ENCODE data around the gene RASL11B. TPM values are rescaled to one million over a fixed set of nuclear protein-coding genes. Genes with fewer than 3 reads are reported as not detected.

RASL11B gene
- total and polyA plus RNA-seq, 2 donors (not counting 1 experiment from before 2014, with no cell fraction given): 0.36 to 1.2 TPM

DNA sequence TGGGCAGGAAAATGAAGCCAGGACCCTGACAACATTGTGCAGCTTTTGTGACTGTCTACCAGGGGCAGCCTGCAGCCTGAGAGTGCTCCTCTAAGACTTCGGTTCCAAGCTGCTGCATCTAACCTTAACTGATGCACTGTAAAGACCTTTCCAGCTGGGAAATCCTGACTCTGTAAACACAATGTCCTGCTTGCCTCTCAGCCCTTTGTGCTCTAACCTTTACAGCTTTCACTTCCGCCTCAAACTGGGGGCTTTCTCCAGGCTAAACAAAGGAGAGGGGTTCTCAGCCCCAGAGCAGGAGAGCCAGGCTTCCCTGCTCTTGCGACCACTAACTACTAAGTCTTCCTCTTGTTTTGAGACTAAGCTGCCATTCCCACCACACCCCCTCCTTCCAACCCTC, 19.3 kb upstream of the RASL11B start:
- H3K36me3 ChIP-seq (replicated peaks in 1 of 2; ENCODE audit: control extremely low read depth in 1 of 2, control insufficient read depth in 1 of 2, extremely low read depth in 1 of 2, insufficient read depth in 2 of 2, low read length in 1 of 2): no peaks in the 10 kb centered on the region
- H3K27me3 Mint-ChIP-seq: no peaks in the 10 kb centered on the region
- peaks cover 14% of the 10 kb centered on the region for H3K4me1 Mint-ChIP-seq
- ATAC-seq (ENCODE audit: low read depth) (no peak), DNase-seq (no peak)
- H4K20me1 ChIP-seq (ENCODE audit: control insufficient read depth, insufficient read depth, low read length, poor library complexity, severe bottlenecking): no peaks in the 10 kb centered on the region
- peak overlapping the region; percentile 53 for H2AFZ ChIP-seq (ENCODE audit: insufficient read depth, low read depth, low read length, poor library complexity, severe bottlenecking)
- H3K4me3 Mint-ChIP-seq: no peak overlapping the region
- CTCF ChIA-PET: interaction anchor here (1.3 kb wide), 1 partner anchor 14 kb away, joined by 3 read pairs; no protein-coding TSS in a partner anchor
- no peaks in the 10 kb centered on the region for H3K9me3 Mint-ChIP-seq (ENCODE audit: insufficient read depth)
- no peaks in the 10 kb centered on the region for H3K27me3 ChIP-seq (replicated peaks in 1 of 4; ENCODE audit: control extremely low read depth in 1 of 4, control insufficient read depth in 3 of 4, insufficient read depth in 4 of 4, low read length in 3 of 4)
- TF ChIP-seq, protein P1, sequence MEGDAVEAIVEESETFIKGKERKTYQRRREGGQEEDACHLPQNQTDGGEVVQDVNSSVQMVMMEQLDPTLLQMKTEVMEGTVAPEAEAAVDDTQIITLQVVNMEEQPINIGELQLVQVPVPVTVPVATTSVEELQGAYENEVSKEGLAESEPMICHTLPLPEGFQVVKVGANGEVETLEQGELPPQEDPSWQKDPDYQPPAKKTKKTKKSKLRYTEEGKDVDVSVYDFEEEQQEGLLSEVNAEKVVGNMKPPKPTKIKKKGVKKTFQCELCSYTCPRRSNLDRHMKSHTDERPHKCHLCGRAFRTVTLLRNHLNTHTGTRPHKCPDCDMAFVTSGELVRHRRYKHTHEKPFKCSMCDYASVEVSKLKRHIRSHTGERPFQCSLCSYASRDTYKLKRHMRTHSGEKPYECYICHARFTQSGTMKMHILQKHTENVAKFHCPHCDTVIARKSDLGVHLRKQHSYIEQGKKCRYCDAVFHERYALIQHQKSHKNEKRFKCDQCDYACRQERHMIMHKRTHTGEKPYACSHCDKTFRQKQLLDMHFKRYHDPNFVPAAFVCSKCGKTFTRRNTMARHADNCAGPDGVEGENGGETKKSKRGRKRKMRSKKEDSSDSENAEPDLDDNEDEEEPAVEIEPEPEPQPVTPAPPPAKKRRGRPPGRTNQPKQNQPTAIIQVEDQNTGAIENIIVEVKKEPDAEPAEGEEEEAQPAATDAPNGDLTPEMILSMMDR (IDR thresholded peaks at IDR 0.05): no peak
- TF ChIP-seq EZH2 (IDR thresholded peaks at IDR 0.05; ENCODE audit: borderline replicate concordance, insufficient read depth, low read depth, low read length, poor library complexity, severe bottlenecking): no peak
- H3K9ac ChIP-seq (ENCODE audit: low read length): no peak overlapping the region
- no peak overlapping the region for H3K27ac Mint-ChIP-seq
- no peaks in the 10 kb centered on the region for H3K79me2 ChIP-seq (ENCODE audit: control insufficient read depth, insufficient read depth, low read length)
- peaks cover 0 to 4% (median 0%) of the 10 kb centered on the region in 3 donors for H3K9me3 ChIP-seq (ENCODE audit: control extremely low read depth in 1 of 3, control insufficient read depth in 2 of 3, insufficient read depth in 1 of 3, low read length in 2 of 3)
- H3K4me1 ChIP-seq (ENCODE audit: control insufficient read depth in 2 of 2, insufficient read depth in 2 of 2, low read length in 2 of 2): peaks cover 16 to 19% of the 10 kb centered on the region in 2 donors
- peak overlapping the region in 1 of 2 donors; percentile 70 for H3K27ac ChIP-seq (ENCODE audit: low read length in 2 of 2)
- POLR2A ChIA-PET: no interaction called here
- no peak overlapping the region for H3K4me3 ChIP-seq (ENCODE audit: control extremely low read depth in 1 of 5, extremely low read depth in 1 of 5, insufficient read depth in 1 of 5, low read depth in 2 of 5, low read length in 4 of 5)
- intact Hi-C loops (cut with micrococcal nuclease): no loop called here
- peak overlapping the region; percentile 19 for H3K4me2 ChIP-seq (replicated peaks; ENCODE audit: low read depth, low read length, poor library complexity, severe bottlenecking)
- 100% methylated on average over 2 of the region's 3 CpGs for WGBS (ENCODE audit: insufficient coverage)

DNA sequence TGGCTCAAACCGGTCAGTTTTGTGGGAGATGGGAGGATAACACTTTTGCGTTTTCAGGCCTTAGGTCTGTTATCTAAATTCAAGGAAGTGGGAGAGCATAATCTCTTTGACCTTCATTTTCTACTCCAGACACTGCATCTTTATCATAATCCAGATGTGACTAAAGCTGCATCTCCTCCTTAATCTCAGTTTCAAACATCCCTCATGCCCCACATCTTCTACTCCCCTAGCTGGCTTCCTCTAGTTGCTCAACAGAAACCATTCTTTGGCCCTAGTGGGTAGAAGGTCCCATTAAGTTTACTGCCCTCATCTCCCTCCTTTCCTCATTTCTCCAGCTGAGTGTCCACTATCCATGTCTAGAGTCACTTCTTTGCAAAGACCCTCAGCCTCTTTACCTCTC, 18.8 kb upstream of the RASL11B start:
- intact Hi-C loops (cut with micrococcal nuclease): no loop called here

More for the DNA sequence above, 18.8 kb upstream of the RASL11B start:
- H3K9me3 Mint-ChIP-seq (ENCODE audit: insufficient read depth): no peaks in the 10 kb centered on the region
- Histone ChIP-seq H3K9me3 (ENCODE audit: control extremely low read depth in 1 of 3, control insufficient read depth in 2 of 3, insufficient read depth in 1 of 3, low read length in 2 of 3) (peaks cover 0 to 4% (median 0%) of the 10 kb centered on the region in 3 donors), H3K27ac (ENCODE audit: low read length in 2 of 2) (peak overlapping the region; percentile 15 to 70), H3K79me2 (ENCODE audit: control insufficient read depth, insufficient read depth, low read length) (no peaks in the 10 kb centered on the region), H2AFZ (ENCODE audit: insufficient read depth, low read depth, low read length, poor library complexity, severe bottlenecking) (peak overlapping the region; percentile 53), H3K9ac (ENCODE audit: low read length) (no peak overlapping the region), H3K4me3 (ENCODE audit: control extremely low read depth in 1 of 5, extremely low read depth in 1 of 5, insufficient read depth in 1 of 5, low read depth in 2 of 5, low read length in 4 of 5) (no peak overlapping the region), H3K4me1 (ENCODE audit: control insufficient read depth in 2 of 2, insufficient read depth in 2 of 2, low read length in 2 of 2) (peaks cover 16 to 19% of the 10 kb centered on the region in 2 donors), H3K27me3 (replicated peaks in 1 of 4; ENCODE audit: control extremely low read depth in 1 of 4, control insufficient read depth in 3 of 4, insufficient read depth in 4 of 4, low read length in 3 of 4) (no peaks in the 10 kb centered on the region), H3K36me3 (replicated peaks in 1 of 2; ENCODE audit: control extremely low read depth in 1 of 2, control insufficient read depth in 1 of 2, extremely low read depth in 1 of 2, insufficient read depth in 2 of 2, low read length in 1 of 2) (no peaks in the 10 kb centered on the region), H3K4me2 (replicated peaks; ENCODE audit: low read depth, low read length, poor library complexity, severe bottlenecking) (peak overlapping the region; percentile 19), H4K20me1 (ENCODE audit: control insufficient read depth, insufficient read depth, low read length, poor library complexity, severe bottlenecking) (no peaks in the 10 kb centered on the region)
- H3K4me1 Mint-ChIP-seq: peaks cover 14% of the 10 kb centered on the region
- H3K27me3 Mint-ChIP-seq: no peaks in the 10 kb centered on the region
- TF ChIP-seq, protein P1 (IDR thresholded peaks at IDR 0.05): no peak
- no peak for TF ChIP-seq EZH2 (IDR thresholded peaks at IDR 0.05; ENCODE audit: borderline replicate concordance, insufficient read depth, low read depth, low read length, poor library complexity, severe bottlenecking)
- DNase-seq: no peak
- ATAC-seq (ENCODE audit: low read depth): no peak
- peak overlapping the region; percentile 84 for H3K27ac Mint-ChIP-seq
- POLR2A ChIA-PET: no interaction called here
- 71% methylated on average over 1 of the region's 2 CpGs for WGBS (ENCODE audit: insufficient coverage)
- CTCF ChIA-PET: interaction anchor here (1.3 kb wide), 1 partner anchor 15 kb away, joined by 3 read pairs; no protein-coding TSS in a partner anchor
- H3K4me3 Mint-ChIP-seq: no peak overlapping the region
